Measurements from ENCODE around the gene STX5. TPM values are rescaled to one million over a fixed set of nuclear protein-coding genes. Genes with fewer than 3 reads are reported as not detected.
A peak's percentile ranks its signal among the peaks of the same experiment; 100 is the strongest.

The STX5 gene
- total RNA-seq, 4 donors from 2014 or later: 15.3 to 62.5 (median 30.2) TPM

DNA sequence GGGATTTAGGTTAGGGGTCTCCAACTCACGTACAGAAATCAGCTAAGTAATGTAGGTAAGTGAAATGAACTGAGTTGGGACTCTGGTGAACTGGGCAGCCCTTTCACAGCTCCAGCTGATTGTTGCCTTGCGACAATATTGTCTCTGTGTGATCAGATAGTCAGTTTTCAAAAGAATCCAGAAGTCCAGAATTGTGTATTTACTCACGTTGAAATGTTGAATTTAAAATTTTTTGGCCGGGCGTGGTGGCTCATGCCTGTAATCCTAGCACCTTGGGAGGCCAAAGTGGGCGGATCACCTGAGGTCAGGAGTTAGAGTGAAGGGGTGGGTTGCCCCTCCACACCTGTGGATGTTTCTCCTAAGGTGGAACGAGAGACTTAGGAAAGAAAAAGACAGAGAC lies 26.4 kb upstream of the STX5 start:
- TF ChIP-seq POLR2AphosphoS5 (IDR thresholded peaks at IDR 0.05) (no peak), POLR2A (IDR thresholded peaks at IDR 0.05) (no peak), EP300 (IDR thresholded peaks at IDR 0.05; ENCODE audit: low read depth) (no peak)
- TF ChIP-seq, protein P1, sequence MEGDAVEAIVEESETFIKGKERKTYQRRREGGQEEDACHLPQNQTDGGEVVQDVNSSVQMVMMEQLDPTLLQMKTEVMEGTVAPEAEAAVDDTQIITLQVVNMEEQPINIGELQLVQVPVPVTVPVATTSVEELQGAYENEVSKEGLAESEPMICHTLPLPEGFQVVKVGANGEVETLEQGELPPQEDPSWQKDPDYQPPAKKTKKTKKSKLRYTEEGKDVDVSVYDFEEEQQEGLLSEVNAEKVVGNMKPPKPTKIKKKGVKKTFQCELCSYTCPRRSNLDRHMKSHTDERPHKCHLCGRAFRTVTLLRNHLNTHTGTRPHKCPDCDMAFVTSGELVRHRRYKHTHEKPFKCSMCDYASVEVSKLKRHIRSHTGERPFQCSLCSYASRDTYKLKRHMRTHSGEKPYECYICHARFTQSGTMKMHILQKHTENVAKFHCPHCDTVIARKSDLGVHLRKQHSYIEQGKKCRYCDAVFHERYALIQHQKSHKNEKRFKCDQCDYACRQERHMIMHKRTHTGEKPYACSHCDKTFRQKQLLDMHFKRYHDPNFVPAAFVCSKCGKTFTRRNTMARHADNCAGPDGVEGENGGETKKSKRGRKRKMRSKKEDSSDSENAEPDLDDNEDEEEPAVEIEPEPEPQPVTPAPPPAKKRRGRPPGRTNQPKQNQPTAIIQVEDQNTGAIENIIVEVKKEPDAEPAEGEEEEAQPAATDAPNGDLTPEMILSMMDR (IDR thresholded peaks at IDR 0.05): no peak
- in situ Hi-C loops (cut with MboI; ENCODE audit: low pct_ligation_motif_present in 1 of 4, low pct_unique_long_range_greater_than_20kb in 1 of 4, low sequenced_read_pairs in 3 of 4) (loop anchor here in 2 of 4 donors (25.0 kb wide), 2 partner anchors 271 to 471 kb away; partner anchors contain the start of gene TUT1 (in 1 of the 2)), intact Hi-C loops (cut with DNase I; ENCODE audit: low total_unique reads) (loop anchor here (1.0 kb wide), 1 partner anchor 72 kb away; no protein-coding TSS in a partner anchor)
- peaks cover 11 to 45% (median 22%) of the 10 kb centered on the region in 4 donors for H3K4me1 ChIP-seq
- no peaks in the 10 kb centered on the region for H3K27me3 ChIP-seq
- no peak for DNase-seq
- peak overlapping the region in 1 of 4 donors; percentile 83 for H3K27ac ChIP-seq
- peaks cover 0 to 7% (median 3%) of the 10 kb centered on the region in 4 donors for H3K36me3 ChIP-seq
- no peaks in the 10 kb centered on the region for H3K9me3 ChIP-seq
- 77 to 81% methylated on average over 6 to 7 of the region's 7 CpGs for WGBS, 2 donors (ENCODE audit: low coverage in 1 of 2)
- H3K4me3 ChIP-seq: no peak overlapping the region

DNA sequence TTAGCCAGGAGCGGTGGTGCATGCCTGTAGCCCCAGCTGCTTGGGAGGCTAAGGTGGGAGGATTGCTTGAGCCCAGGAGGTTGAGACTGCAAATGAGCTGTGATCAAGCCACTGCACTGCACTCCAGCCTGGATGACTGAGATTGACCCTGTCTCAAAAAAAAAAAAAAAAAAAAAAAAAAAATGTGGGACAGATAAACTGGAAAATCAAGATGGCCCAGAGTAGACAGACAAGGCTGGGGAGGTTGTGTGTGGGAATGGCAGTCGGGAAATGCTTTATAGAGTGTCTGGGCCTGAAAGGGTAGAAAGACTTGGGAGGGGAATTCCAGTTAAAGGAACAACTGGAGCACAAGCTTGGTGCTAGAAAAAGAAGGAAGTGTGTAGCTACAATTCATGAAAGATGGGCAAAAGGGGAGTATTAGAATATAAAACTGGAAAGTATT lies 25.7 kb upstream of the STX5 start:
- DNase-seq: no peak
- intact Hi-C loops (cut with DNase I; ENCODE audit: low total_unique reads) (no loop called here), in situ Hi-C loops (cut with MboI; ENCODE audit: low pct_ligation_motif_present in 1 of 4, low pct_unique_long_range_greater_than_20kb in 1 of 4, low sequenced_read_pairs in 3 of 4) (loop anchor here in 2 of 4 donors (25.0 kb wide), 2 partner anchors 270 to 470 kb away; partner anchors contain the start of gene TUT1 (in 1 of the 2))
- peaks cover 0 to 13% (median 7%) of the 10 kb centered on the region in 4 donors for H3K36me3 ChIP-seq
- peak overlapping the region in 2 of 4 donors; percentile 15 to 83 for H3K27ac ChIP-seq
- 43 to 59% methylated on average over 1 to 2 of the region's 2 CpGs for WGBS, 2 donors (ENCODE audit: low coverage in 1 of 2)
- H3K4me1 ChIP-seq: peaks cover 11 to 46% (median 24%) of the 10 kb centered on the region in 4 donors
- no peak for TF ChIP-seq POLR2AphosphoS5 (IDR thresholded peaks at IDR 0.05)
- TF ChIP-seq POLR2A (IDR thresholded peaks at IDR 0.05): no peak
- TF ChIP-seq EP300 (IDR thresholded peaks at IDR 0.05; ENCODE audit: low read depth): no peak
- TF ChIP-seq, protein P1 (IDR thresholded peaks at IDR 0.05): no peak
- no peaks in the 10 kb centered on the region for H3K9me3 ChIP-seq
- H3K4me3 ChIP-seq: no peak overlapping the region
- H3K27me3 ChIP-seq: no peaks in the 10 kb centered on the region

DNA sequence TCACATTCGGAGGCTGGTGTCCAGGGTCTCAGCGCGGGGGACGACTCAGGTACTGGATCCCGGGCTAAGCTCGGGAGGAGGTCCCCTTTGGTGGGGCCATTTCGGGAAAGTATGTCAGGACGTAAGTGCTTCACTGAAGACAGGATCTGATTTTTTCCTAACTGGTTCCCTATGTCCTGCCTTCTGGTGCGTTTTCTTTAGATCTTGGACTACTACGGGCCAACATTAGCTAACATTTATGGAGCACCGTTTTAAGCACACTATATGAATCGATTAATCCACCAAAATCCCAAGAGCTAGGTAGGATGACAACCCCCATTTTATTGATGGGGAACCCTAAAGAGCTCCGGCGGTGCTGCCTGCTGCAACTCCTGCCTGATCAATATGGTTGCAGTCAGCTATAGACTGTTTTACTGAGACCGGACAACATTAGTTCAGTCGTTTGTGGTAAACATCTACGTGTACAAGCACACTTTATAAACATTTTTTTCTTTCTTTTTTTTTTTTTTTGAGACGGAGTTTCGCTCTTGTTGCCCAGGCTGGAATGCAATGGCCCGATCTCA lies 24.6 kb upstream of the STX5 start:
- DNase-seq: no peak
- H3K27ac ChIP-seq: peak overlapping the region; percentile 83 to 89 (median 84)
- peaks cover 0 to 23% (median 10%) of the 10 kb centered on the region in 4 donors for H3K36me3 ChIP-seq
- intact Hi-C loops (cut with DNase I; ENCODE audit: low total_unique reads): no loop called here
- H3K27me3 ChIP-seq: no peaks in the 10 kb centered on the region
- TF ChIP-seq POLR2A (IDR thresholded peaks at IDR 0.05): no peak
- no peak for TF ChIP-seq POLR2AphosphoS5 (IDR thresholded peaks at IDR 0.05)
- TF ChIP-seq EP300 (IDR thresholded peaks at IDR 0.05; ENCODE audit: low read depth): no peak
- TF ChIP-seq, protein P1 (IDR thresholded peaks at IDR 0.05): no peak
- in situ Hi-C loops (cut with MboI; ENCODE audit: low pct_ligation_motif_present in 1 of 4, low pct_unique_long_range_greater_than_20kb in 1 of 4, low sequenced_read_pairs in 3 of 4): loop anchor here in 2 of 4 donors (25.0 kb wide), 2 partner anchors 269 to 469 kb away; partner anchors contain the start of gene TUT1 (in 1 of the 2)
- no peaks in the 10 kb centered on the region for H3K9me3 ChIP-seq
- H3K4me1 ChIP-seq: peaks cover 11 to 43% (median 24%) of the 10 kb centered on the region in 4 donors
- 1 to 2% methylated on average over 14 to 19 of the region's 20 CpGs for WGBS, 2 donors (ENCODE audit: low coverage in 1 of 2)
- peak overlapping the region; percentile 51 to 74 (median 70) for H3K4me3 ChIP-seq

DNA sequence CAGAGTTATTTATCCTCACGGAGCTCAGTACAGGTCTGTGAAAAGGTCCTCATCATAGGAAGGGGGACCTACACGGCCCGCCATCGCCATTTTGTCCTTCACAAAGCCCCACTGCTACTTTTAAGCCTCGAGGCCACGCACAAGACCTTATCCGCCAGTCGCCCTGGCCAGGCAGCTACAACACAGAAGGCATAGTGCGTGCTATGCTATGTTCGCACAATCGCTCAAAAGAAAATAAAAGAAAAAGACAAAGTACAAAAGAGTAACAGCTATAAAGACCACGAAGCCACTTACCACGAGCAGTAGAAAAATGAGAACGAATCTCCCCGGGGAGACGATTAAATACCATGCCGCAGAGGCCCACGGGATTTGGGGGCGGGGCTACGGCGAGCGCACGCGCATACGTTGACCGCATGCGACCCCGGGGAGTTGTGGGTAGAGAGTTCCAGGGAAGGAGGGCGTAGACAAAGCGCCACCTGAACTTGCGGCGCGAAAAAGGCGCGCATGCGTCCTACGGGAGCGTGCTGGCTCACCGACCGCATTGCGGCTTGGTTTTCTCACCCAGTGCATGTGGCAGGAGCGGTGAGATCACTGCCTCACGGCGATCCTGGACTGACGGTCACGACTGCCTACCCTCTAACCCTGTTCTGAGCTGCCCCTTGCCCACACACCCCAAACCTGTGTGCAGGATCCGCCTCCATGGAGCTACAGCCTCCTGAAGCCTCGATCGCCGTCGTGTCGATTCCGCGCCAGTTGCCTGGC lies 23.9 kb upstream of the STX5 start:
- WGBS, 2 donors (ENCODE audit: low coverage in 1 of 2): 0 to 1% methylated on average over 9 to 46 of the region's 54 CpGs
- TF ChIP-seq EP300 (IDR thresholded peaks at IDR 0.05; ENCODE audit: low read depth) (no peak), POLR2A (IDR thresholded peaks at IDR 0.05) (peak; percentile 99), POLR2AphosphoS5 (IDR thresholded peaks at IDR 0.05) (peak; percentile 98 to 99 (median 99))
- TF ChIP-seq, protein P1 (IDR thresholded peaks at IDR 0.05): peak in 1 of 5 experiments; percentile 27
- H3K4me1 ChIP-seq: peaks cover 11 to 43% (median 24%) of the 10 kb centered on the region in 4 donors
- peak; percentile 98 for DNase-seq
- peaks cover 0 to 23% (median 10%) of the 10 kb centered on the region in 4 donors for H3K36me3 ChIP-seq
- H3K4me3 ChIP-seq: peak overlapping the region; percentile 51 to 74 (median 70)
- intact Hi-C loops (cut with DNase I; ENCODE audit: low total_unique reads): no loop called here
- peak overlapping the region; percentile 83 to 89 (median 85) for H3K27ac ChIP-seq
- in situ Hi-C loops (cut with MboI; ENCODE audit: low pct_ligation_motif_present in 1 of 4, low pct_unique_long_range_greater_than_20kb in 1 of 4, low sequenced_read_pairs in 3 of 4): loop anchor here in 2 of 4 donors (25.0 kb wide), 2 partner anchors 268 to 468 kb away; partner anchors contain the start of gene TUT1 (in 1 of the 2)
- H3K27me3 ChIP-seq: no peaks in the 10 kb centered on the region
- no peaks in the 10 kb centered on the region for H3K9me3 ChIP-seq

Data from transverse colon (tissue), 4 donors.